ELF-1 (cell line): ENCODE measurements around the gene ADGRA1.
"Not testable (repeated sequence)": the region's sequence is repeated elsewhere in the genome, so short reads cannot be mapped to it uniquely, and the experiment has no call there.

ENCODE experiments used
- DNase-seq: peaks from one replicate; pipeline ENCODE4 v3.0.0-alpha.2; 2016; ENCODE audit warnings: low read depth, low spot score

Gene ADGRA1

GRCh38 chr10:133110609-133111275 is 23.0 kb downstream of the ADGRA1 start:
- no peak for DNase-seq

- DNase-seq = not testable (repeated sequence)
Observed at GRCh38 chr10:133111640-133112039, 23.9 kb downstream of the ADGRA1 start.

GRCh38 chr10:133113146-133113830 is 25.6 kb downstream of the ADGRA1 start:
- DNase-seq = no peak

GRCh38 chr10:133113847-133114246 is 26.1 kb downstream of the ADGRA1 start:
- DNase-seq = no peak

- no peak for DNase-seq
Observed at GRCh38 chr10:133114251-133114650, 26.5 kb downstream of the ADGRA1 start.

- no peak for DNase-seq
Observed at GRCh38 chr10:133114726-133115452, 27.2 kb downstream of the ADGRA1 start.

- DNase-seq = no peak
Observed at GRCh38 chr10:133115453-133115842, 27.7 kb downstream of the ADGRA1 start.

GRCh38 chr10:133115976-133116375 is 28.3 kb downstream of the ADGRA1 start:
- no peak for DNase-seq

- no peak for DNase-seq
Observed at GRCh38 chr10:133116455-133116854, 28.7 kb downstream of the ADGRA1 start.

- DNase-seq = no peak
Observed at GRCh38 chr10:133117036-133117687, 29.4 kb downstream of the ADGRA1 start.

- no peak for DNase-seq
Observed at GRCh38 chr10:133117688-133118071, 30.0 kb downstream of the ADGRA1 start.

GRCh38 chr10:133121479-133121878 is 33.8 kb downstream of the ADGRA1 start:
- DNase-seq = no peak

GRCh38 chr10:133122171-133122935 is 34.6 kb downstream of the ADGRA1 start:
- no peak for DNase-seq

- no peak for DNase-seq
Observed at GRCh38 chr10:133123050-133123745, 35.5 kb downstream of the ADGRA1 start.

- no peak for DNase-seq
Observed at GRCh38 chr10:133123746-133124356, 36.1 kb downstream of the ADGRA1 start.

- no peak for DNase-seq
Observed at GRCh38 chr10:133124357-133125211, 36.9 kb downstream of the ADGRA1 start.

GRCh38 chr10:133125901-133126300 is 38.2 kb downstream of the ADGRA1 start:
- no peak for DNase-seq

- DNase-seq = no peak
Observed at GRCh38 chr10:133126431-133127290, 38.9 kb downstream of the ADGRA1 start.
